ENCODE data around the gene PRKAG3.

DNA sequence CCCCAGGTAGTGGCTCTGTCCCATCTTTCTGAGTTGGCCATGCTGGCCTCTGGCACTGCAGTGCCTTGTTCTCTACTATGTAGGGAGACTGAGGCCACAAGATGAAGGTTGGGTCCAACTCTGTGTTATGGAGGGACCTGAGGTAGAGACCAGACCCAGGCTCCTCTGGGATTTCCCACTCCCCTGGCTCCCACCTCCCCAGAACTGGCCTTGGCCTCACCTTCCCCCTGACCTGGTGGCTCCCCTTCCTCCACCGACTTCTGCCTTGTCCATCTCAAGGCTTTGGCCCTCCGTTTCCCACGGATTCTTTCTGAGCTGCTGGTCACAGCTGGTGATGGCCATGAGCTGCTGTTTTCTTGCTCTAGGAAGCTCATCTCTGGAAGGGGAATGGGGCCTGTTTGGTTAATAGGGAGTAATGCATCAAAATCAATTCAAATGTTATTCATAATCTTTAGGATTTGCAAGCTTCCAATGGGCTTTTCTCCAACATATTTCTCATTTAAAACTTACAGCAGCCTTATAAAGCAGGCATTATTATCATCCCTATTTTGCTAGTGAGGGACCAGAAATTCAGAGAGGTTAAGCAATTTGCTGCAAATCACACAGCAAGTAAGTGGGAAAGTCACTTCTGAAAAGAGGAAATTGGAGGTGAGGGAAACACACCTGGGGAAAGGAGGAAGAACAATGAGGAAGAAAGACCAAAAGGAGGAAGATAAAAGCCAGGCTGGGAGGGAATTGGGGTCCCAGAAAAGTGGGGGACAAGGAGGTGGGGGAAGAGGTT is 887 bp downstream of the PRKAG3 start:
- TF ChIP-seq EZH2 (IDR thresholded peaks at IDR 0.05): no peak
- no peak for TF ChIP-seq POLR2AphosphoS5 (IDR thresholded peaks at IDR 0.05; ENCODE audit: borderline replicate concordance, low read depth, low read length)
- no peak for TF ChIP-seq FOXP2 (optimal IDR thresholded peaks at IDR 0.05; ENCODE audit: control extremely low read depth, extremely low read length, insufficient read depth)
